Superior temporal gyrus (tissue), 1 donor: Measurements from ENCODE around the gene SERPINE3.

ENCODE experiments used
- DNase-seq: peaks from one replicate; pipeline ENCODE4 v3.0.0-alpha.2; 2016; ENCODE audit errors: extremely low spot score

Gene SERPINE3

DNA sequence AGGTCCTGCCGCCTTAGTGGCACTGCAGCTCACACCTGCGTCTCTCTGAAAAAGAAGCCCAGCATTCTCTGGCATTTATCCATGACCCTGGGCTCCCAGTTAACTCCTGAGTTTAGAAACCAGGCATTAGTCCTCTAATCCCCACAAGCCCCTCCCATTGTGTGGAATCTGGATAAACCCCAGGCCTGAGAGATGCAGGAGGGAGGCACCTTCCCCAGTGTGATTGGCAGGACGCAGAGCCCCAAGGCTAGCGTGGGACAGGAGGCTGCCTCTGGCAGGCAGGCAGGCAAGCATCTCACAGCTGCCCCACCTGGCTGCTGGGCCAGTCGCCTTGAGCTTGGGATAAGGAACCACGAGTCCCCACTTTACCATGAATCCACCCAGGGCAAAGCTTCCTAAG, 11.0 kb upstream of the SERPINE3 start:
- no peak for DNase-seq

DNA sequence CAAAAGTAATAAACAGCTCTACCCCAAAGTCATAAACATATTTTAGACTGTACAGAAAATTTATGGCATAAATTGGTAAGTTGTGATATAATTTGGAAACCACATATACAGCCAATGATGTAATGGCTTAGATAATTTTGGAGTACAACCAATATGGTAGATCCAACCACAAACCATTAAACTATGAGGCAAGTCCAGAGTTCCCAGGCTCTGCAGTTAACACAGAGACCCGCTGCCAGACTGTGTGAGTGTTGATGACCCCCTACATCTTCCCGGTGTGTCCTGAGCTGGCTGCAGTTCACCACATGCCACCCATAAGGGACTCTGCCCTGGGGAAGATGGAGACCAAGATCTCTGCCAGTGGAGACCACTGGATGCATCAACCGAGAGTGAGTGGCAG, 9.9 kb upstream of the SERPINE3 start:
- DNase-seq = no peak

DNA sequence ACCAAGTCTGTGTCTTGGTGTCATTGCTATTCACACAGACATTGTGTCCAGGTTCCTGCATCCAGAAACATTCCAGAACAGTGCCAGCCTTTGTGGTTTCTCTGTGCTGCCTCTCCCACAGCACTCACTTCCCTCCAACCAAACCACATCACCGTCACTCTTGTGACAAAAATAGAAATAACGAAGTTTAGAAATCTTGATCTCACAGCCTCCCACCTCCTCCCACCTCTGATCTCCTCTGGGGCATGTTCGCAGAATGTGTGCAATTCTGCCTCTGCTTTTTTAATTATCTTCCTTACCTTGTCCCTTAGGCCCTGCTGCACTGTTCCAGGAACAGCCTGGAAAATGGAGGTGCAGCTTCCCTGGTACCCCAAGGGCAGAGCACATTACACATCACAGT, 8.7 kb upstream of the SERPINE3 start:
- DNase-seq = peak; percentile 33

DNA sequence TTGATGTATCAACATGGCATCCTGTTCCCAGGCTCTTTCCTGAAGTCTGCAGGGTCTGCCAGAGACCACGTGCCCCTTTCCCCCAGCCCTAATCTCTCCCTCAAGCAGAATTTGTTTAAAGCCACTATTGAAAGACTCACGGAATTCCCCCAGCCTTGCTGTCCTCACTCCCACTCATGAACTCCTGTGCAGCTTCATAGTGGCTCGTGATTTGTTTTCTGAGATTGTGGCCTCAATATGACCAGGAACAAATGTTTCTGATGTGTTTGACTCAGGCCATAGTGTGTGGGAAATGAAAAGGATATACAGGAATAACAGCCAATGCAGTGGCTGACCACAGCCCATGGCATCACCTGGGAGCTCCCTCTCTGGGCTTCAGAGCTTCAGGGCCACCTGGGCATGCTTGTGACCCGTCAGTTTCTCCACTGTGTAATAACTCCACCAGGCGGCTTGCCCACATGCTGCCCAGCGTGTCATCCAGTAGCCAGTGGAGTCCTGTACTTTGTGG, 8.1 kb upstream of the SERPINE3 start:
- no peak for DNase-seq

DNA sequence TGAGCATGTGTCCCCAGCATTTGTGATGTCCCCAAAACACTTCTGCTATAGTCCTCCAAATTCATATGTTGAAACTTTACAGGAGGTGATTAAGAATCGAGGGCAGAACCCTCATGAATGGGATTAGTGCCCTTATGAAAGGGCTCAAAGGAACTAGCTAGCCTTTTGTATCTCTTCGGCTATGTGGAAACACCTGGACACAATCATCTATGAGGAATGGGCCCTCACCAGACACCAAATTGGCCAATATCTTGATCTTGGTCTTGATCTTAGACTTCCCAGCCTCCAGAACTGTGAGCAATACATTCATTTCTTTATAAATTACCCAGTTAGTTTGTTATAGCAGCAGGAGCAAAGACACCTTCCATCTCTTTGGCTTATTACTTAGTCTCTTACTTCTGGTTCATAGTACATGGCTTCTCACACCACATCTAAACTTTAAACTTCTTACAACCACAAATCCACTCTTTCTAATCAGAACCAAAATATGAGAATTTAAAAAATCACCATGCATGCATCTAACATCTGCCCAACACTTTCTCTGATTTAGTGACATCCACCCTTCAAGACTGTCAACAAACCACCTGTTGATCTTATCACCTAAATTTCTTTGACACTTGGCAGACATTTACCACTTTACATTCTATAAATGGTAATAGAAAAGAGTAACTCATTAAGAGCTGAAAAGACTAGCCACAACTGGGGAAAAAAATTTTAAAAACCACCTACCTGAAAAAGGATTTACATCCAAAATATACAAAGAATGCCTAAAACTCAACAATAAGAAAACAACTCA, 6.7 kb upstream of the SERPINE3 start:
- DNase-seq = no peak

DNA sequence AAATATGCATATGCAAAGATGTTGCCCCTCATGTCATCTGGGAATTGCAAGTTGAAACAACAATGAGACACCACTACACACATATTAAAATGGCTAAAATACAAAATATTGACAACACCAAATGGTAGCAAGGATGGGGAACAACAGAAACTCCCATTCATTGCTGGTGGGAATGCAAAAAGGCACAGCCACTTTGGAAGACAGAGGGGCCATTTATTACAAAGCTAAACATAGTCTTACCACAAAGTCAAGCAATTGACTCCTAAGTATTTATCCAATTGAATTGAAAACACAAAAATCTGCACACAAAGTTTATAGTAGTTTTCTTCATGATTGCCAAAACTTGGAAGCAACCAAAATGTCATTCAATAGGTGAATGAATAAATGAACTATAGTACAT, 6.1 kb upstream of the SERPINE3 start:
- no peak for DNase-seq

DNA sequence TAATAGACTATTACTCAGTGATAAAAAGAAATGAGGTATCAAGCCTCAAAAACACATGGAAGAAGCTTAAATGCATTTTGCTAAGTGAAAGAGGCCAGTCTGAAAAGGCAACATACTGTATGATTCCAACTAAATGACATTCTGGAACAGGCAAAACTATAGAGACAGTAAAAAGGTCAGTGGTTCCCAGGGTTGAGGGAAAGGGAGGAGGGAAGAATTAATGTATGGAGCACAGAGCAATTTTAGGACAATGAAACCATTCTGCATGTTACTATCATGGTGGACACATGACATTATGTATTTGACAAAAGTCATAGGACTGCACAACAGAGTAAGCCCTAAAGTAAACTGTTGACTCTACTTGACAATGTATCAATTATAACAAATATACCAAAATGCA, 5.7 kb upstream of the SERPINE3 start:
- no peak for DNase-seq

DNA sequence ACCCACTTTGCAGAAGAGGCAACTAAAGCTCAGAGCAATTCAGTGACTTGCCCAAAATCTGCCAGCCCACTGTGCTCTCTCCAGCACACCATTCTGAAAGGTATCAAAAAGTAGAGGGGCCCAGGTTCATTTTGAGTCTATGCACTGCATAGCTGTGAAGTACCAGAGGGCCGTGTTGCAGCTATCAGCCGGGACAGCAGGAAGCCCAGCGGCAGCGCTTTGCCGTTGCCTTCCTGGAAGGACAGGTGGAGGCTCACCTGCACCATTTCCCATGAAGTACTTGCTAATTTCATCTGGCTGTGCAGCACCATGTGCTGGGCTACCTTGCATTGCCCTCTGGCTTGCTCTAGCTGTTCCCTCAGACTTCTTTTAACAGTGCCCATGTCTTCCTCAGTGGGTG, 2.7 kb upstream of the SERPINE3 start:
- no peak for DNase-seq

DNA sequence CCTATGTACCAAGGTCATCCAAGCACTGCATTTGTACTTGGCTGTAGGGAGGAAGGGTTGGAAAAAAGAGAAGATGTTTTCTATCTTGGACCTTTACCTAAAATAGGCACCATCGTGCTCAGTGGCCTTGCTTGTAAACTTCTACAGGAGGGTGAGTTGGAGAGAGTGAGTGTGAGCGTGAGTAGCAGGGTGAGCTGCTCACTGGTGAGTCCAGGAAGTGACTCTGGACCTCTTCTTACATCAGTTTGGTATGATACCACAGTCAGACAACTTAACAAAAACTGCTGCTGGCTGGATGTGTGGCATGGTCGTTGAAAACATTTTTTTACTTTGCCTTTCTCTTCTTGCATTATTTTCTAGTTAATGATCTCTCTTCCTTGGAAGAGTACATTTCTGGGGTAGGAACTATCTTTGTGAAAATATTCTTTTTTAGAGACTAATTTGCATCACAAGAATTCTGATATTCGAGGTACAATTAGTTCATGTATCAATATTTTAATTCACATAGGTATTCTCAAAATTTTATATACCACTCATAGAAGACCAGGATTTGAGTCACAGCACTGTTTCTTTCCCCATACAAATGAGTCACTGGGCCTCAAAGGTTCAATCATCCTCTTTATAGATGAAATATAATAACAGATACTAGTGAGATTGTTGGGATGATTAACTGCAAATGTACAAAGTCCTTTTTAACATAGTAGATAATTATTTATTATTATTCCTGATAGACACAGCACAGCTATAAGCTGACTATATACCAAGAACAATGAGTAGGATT, 651 bp downstream of the SERPINE3 start:
- DNase-seq = no peak

DNA sequence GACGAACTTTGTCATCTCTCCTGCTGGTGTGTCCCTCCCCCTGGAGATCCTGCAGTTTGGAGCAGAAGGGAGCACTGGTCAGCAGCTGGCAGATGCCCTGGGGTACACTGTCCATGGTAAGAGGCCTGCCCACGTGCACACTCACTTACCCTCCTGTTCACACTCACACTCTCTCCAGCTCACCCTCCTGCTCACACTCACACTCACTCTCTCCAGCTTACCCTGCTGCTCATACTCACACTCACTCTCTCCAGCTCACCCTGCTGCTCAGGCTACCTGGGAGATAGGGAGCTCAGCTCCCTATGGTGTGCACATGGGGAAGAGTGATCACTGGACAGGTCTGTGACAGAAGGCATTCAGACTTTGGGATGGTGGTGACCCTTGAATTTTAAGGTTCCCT, 1.7 kb downstream of the SERPINE3 start:
- no peak for DNase-seq

DNA sequence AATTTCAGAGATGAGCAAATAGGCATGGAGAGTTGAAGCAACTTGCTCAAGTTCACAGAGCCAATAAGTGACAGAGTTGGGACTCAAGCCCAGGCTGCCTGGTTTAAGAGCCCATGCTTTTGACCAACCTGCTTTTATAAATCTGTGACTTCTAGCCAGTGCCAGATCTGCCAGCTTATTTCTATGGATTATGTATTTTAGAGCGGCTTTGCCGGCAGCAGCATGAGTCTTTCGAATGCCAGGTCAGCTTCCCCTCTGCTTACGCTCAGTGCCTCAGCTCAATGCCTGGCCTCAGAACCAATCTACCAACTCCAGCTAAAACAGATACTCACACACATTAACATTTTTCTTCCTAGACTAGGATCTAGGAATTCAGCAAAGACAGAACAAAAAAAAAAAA, 2.3 kb downstream of the SERPINE3 start:
- DNase-seq = no peak

DNA sequence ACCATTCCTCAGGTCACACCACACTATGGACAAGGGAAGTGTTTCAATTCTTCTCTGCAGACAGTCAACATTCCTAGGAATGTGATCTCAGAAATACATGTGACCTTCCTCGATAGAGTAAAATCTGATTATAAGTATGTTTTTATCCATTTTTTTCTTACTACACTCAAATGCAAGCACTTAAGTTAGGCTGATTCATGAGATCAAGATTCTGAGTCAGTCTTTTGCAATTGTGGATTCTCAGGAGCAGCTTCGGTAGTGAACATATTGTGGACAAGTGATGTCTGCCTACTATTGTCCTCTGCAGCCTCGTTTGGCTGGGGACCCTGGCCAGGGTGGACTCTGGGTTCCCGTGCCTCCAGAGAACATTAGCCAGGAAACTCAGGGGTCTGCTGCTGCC, 3.2 kb downstream of the SERPINE3 start:
- no peak for DNase-seq

DNA sequence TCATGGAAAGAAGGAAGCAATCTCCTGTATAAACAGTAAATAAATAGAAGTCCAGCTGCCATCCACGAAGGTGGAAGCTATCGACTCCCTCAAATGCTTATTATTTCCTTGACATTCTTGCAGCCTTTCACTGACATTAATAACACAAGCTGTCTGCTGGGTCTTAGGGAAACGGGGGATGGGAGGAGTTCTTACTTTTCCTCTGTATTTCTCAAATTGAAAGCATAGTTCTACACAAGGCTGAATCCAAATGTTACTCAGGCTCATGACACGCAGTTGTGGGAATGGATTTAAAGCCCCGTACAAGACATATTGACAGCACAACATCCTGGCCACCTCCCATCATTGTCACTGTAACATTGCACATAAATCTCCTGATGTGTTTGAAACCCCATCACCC, 4.0 kb downstream of the SERPINE3 start:
- no peak for DNase-seq

DNA sequence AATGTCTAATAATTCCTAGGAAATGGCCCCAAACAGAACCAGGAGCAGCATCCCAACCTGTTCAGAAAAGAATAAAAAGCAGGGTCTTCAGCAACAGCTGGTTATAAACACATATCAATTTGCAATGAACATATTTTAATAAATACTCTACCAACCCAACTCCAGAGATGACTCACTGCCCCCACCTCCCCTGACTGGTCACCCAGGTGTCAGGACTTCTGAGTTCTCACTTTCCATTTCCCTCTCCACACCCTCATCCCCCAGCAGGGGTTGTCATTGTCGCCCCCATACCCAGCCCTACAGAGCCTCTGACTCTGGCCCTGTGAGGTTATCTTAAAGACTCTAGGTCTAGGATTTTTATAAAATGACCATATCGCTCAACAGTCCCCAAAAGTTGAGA, 6.9 kb downstream of the SERPINE3 start:
- DNase-seq = no peak

DNA sequence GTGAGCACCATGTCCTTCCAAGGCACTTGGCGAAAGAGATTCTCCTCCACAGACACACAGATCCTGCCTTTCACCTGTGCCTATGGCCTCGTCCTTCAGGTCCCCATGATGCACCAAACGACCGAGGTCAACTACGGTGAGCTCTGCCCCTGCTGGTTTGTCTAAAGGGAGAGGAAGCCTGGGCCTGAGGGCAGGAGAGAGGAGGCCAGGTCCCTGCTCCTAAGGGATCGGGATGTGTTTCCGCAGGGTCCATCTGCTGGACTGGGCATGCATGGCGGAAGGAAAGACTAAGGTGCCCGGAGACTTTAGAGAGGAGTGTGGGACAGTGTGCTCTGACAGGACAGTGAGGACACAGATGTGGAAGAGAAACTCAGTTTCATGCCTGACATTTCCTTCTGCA, 7.6 kb downstream of the SERPINE3 start:
- no peak for DNase-seq

DNA sequence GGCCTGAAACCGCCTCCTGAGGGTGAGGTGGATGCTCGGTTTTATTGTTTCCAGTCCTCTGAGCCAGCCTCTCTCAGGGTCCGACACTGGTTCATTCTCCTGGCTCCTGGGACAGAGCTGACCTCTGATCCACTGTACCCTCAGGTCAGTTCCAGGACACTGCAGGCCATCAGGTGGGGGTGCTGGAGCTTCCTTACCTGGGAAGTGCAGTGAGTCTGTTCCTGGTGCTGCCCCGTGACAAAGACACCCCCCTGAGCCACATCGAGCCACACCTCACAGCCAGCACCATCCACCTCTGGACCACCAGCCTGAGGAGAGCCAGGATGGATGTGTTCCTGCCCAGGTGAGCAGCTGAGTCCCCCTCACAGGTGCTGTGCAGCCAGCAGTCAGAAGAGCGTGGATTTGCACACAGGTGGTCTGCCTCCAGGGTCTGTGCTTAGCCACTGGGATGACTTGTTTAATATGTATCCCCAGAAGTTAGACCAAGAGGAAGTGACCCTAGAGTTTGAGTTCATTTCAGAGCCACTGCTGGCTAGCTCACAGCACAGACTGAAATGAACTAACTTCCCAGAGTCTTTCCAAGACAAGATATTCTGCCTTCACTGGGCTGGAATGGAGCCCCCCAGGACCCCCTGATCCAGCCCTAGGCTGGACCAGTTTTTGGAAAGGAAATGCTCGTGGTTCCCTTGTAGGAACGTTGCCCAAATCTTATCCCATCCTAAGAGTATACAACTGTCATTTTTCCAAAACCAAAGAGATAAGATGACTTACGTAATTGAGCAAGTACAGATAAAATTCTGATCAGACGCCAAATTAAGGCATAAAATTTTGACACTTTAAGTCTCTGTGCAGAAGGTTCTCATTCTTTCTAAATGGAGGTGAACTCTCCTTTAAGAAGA, 8.8 kb downstream of the SERPINE3 start:
- DNase-seq = no peak

DNA sequence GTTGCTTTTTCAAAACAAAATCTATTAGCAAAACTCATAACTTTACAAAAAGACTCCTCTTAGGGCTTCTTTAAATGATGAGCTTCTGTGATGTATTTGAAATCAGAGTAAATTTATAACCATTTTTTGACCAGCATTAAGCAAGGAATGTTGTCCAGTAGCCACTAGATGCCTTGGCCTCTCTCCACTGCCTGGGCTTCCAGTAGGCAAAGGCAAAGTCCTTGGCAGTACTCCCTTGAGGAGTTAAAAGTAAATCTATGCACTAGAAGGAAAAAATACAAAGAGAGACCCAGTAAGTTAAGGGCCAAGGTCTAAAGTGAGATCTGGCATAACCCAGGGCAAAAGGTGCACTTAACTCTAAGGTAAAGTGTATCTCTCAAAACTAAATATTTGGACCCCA, 9.5 kb downstream of the SERPINE3 start:
- DNase-seq = no peak

DNA sequence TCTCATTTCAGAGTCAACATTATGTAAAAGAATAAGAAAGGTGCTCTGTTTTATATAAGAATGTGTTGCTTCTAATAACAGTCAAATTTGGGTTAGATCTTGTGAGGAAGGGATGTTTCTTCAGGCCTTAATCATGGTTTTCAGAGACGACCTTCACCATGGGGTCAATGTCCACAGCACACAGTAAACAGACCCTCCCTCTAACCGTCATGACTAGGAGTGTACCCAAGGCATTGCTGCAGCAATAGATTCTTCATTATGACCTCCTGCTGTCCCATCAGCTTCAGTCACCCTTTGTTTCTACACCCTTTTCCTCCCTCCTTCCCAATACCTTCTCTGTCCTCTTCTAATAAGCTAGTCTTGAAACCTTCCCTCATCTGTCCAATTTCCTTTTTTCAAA, 15.7 kb downstream of the SERPINE3 start:
- DNase-seq = no peak

DNA sequence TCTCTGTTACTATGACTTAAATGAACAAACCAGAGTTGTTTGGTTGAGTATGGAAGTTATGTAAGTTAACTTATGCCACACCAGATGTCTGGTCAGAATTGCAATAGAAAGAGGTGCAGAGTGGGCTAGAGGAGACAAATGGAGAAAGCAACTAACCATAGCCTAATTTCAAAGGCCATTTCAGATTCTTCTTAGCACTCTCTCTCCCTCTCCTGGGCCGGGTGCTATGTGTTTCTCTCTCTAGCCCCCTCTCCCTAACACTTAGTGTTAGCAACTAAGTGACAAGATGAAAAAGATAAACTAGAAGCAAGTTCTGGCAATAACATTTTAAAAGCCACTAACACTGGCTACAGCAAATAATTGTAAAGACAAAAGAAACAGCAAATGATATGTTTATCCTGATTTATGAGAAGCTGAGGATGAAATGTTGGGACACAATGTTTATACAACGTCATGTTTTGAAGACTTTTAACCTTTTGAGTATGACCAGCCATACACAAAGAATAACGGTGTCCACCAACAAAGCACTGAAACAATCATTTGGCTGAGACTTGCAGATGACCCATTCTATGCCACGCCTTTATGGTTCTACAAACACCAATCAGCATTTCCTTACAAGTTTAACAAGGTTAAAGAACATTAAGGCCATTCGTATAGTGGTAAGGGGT, 18.6 kb downstream of the SERPINE3 start:
- DNase-seq = peak; percentile 56

DNA sequence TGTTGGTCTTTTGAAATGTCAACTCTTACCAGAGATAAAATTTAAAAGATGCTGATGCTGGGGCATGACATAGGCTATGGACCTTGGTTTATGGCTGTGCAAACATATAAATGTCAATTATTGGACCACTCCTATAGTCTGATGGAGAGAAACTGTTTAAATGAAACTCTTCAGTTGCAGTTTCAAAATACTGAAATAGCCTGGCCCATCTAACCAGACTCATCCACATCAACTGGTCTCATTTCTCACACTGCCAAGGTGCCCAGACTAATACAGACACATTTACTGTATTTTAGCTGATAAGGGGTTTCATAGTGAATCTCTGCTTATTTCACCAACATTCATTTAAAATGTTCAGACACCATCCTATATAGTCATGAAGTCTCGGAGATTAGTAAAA, 19.9 kb downstream of the SERPINE3 start:
- DNase-seq = no peak

DNA sequence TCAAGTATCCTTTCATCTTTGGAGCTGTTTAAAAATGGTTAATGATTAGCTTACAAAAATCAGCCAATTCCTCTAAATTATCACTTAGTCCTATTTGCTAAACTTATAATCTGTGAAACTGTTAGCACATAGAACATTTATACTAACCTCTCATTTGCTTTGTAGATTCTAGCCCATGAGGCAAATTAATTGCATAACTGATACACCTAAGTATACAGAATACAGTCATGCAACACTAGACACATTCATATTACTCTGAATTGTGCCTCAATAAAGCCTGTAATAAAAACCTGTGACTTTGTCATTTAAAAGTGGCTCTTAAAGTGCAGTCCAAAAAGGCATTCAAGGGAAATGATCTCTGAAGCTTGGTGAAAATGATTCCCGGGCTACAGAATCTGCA, 21.0 kb downstream of the SERPINE3 start:
- DNase-seq = no peak

DNA sequence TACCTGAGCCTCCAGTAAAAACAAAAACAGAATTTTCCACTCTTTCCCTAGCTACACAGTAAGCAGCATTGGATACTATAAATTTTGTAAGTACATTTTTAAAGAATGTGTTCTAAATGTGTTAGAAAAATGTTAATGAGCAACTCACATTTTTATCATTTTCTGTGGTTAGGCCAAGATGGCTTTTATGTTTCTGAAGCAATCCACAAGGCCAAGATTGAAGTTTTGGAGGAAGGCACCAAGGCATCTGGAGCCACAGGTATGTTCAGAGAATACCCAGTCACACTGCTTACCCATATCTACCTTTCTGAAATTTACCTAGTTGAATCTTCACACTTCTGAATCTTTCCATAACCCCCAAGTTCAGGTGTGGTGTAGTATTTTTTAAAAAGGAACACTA, 21.6 kb downstream of the SERPINE3 start:
- no peak for DNase-seq
